Activated gamma-delta T cell (primary cell): ENCODE measurements around the gene SNAP29.
A peak's percentile ranks its signal among the peaks of the same experiment; 100 is the strongest.
"Not testable (repeated sequence)": the region's sequence is repeated elsewhere in the genome, so short reads cannot be mapped to it uniquely, and the experiment has no call there.

Experiments used
- DNase-seq: peaks from one replicate; lab custom pipeline; 2025; lab: John Stamatoyannopoulos, UW

Gene SNAP29

DNA sequence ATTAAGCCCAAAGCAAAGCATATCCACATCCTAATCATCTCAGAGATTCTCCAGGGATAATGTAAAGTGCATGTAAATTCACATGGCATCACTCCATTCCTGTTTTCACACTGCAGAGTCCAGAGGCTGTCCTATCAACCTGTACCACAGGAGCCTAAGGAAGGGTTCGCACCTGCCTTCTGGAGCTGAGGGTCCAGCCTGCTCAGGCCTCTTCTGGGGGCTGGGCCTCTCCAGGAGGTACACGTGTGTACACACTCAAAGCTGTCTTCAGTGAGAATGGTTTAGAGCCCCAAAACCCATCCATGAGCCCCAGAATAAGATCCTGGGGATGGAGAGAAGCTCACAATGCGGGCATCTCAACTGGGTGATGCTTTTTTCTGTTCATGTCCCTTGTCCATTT, 24.1 kb upstream of the SNAP29 start:
- DNase-seq: no peak

GRCh38 chr22:20836987-20837823, 21.6 kb upstream of the SNAP29 start:
- DNase-seq: no peak

DNA sequence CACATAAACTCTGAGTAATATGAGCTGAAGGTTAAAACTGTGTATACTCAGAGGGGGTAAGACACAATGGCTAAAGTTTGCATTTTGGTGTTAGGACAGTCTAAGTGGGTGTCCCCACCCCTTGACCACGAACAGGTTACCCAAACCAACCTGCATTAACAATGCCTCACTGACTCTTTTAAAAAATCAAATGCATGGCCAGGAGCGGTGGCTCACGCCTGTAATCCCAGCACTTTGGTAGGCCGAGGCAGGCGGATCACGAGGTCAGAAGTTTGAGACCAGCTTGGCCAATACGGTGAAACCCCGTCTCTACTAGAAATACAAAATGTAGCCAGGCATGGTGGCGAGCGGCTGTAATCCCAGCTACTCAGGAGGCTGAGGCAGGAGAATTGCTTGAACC, 19.5 kb upstream of the SNAP29 start:
- not testable (repeated sequence) for DNase-seq

GRCh38 chr22:20839837-20840645, 18.8 kb upstream of the SNAP29 start:
- no peak for DNase-seq

DNA sequence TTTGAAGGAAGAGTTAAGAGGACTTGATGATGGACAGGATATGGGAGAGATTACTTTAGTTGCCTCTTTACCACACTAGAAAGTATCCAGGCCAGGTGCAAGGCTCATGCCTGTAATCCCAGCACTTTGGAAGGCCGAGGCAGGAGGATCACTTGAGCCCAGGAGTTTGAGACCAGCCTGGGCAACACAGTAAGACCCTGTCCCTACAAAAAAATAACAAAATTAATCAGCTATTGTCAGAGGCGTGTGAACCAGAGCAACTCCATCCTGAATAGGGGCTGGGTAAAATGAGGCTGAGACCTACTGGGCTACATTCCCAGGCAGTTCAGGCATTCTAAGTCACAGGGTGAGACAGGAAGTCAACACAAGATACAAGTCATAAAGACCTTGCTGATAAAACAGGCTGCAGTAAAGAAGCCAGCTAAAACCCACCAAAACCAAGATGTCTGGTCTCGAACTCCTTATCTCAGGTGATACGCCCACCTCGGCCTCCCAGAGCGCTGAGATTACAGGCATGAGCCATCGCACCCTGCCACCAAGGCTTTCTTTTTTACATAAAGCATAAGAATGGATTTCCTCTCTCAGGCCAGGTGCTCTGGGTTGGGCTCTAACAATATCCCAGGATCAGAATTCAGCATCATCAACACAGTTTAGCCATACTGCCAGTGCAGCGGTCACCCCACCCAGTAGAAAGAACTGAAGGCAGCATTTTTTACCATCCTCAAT, 18.0 kb upstream of the SNAP29 start:
- DNase-seq: no peak

GRCh38 chr22:20843501-20843900, 15.3 kb upstream of the SNAP29 start:
- DNase-seq: no peak

- no peak for DNase-seq
Measured at GRCh38 chr22:20844055-20845037, 14.5 kb upstream of the SNAP29 start.

GRCh38 chr22:20847318-20847822, 11.4 kb upstream of the SNAP29 start:
- no peak for DNase-seq

DNA sequence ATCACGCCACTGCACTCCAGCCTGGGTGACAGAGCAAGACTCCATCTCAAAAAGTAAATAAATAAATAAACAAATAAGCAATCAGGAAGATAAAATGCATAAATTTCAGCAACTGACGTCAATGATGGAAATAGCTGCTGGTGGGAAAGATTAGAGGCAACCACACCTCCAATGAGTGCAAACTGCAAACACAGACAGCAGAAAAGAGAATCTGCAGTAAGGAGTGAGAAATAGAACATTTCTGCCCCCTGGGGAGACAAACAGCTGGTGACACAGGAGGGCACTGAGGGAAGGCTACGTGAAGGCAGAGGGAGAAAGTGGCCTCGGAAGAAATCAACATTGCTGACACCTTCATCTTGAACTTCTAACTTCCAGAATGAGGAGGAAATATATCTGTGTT, 6.7 kb upstream of the SNAP29 start:
- no peak for DNase-seq

DNA sequence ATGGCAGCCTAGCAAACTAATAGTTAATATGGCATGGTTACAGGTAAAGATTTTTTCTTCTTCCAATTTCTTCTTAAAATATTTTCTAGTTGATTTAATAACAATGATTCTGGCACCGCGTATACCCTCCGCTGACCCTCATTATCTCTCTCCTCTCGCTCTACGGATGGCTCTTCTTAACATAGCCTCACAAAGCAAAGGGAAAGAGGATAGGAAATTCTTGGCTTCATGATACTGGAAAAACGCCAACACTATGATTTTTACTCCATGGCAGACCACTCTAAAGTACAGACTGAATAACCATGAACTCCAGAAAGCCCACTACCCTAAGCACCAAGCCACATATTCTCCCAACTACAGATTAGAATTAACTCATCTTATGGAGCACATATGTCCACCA, 6.3 kb upstream of the SNAP29 start:
- DNase-seq: no peak

DNA sequence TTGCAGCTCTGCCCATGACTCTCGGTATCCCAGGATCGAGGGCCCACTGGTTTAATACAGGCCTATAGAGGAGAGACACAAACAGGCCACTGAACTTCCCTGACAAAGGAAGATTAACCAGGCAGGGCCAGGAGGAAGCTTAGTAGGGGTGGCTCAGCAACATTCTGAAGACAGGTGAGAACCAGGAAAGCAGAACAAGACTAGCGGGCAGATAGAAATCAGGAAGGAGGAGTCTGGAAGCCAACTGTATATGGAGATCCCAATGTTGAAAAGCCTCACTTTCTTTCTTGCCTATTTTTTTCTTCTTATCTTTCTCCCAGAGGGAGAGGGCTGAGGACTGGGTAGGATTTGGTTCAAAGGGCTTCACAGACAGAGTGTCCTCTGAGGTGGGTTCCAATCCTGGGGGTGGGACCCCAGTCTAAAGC, 5.6 kb upstream of the SNAP29 start:
- DNase-seq: no peak

DNA sequence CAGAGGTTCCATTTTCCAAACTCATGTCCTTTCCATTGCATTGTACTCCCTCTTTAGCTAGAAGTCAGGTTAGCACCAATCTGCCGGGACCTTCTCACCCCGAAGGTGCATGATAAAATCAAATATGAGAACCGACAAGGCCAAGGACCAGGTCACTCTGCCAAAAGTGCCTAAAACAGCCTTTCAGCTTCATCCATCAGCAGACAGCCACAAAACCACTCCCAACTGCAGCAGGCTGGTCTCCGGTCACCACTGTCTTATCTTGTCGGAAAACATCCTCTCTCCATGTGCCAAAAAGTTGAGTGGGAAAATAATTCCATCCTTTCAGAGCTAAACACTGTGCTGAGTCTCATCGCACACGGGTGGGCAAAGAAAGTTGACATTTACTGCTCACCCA, 1.6 kb upstream of the SNAP29 start:
- DNase-seq: no peak

DNA sequence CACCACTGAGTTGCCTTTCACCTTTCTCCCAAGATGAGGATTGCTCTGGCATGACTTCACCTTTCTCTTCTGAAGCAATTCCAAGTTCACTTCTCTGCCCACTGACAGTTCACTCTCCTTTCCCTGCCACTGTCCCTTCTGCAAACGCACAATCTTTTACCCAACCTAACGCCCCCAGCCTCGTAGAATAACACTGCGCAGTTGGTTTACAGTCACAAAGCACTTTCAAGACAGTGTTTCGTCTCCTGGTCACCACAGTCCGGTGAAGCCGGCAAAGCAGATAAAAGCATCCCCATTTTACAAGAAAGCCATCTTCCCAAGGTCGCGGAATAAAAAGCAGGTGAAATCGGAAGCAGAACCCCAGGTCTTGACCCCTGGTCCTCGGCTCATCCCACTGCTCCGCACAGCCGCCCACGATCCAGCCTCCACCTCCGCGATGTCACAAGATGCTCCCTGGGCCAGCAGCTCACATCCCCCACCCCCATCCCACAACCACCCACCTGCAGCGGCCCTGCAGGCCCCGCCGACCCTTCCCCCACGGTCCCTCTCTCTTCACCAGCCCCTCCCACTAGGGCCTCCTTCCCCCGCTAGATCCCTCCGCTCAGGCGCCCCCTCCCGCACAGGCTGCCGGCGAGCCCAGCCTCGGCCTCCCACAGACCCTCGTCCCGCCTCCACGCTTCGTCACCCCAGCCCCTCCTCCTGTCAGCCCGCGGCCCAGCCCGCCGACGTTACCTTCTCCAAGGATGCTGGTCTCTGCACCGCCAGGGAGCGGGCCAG, 781 bp upstream of the SNAP29 start:
- peak; percentile 78 for DNase-seq

DNA sequence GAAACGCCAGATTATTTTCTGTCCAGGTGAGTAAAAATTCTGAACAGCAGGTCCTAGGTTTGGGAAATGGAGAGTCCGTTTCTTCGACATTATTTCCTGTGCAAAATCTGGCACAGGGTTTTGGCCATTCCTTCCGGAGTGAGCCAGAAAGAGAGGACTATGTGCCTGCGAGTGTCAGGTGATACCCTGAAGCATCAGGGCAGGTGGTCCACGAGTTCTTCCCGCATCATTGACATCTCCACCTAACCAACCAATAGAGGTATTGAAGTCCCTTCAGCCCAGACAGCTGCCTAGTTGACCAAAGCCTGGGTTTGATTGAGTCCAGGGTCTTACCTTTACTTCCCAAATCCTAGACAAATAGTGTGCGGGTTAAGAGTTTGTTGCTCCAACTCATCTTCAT, 808 bp downstream of the SNAP29 start:
- no peak for DNase-seq

- DNase-seq: no peak
Measured at GRCh38 chr22:20862540-20862939, 3.7 kb downstream of the SNAP29 start.

DNA sequence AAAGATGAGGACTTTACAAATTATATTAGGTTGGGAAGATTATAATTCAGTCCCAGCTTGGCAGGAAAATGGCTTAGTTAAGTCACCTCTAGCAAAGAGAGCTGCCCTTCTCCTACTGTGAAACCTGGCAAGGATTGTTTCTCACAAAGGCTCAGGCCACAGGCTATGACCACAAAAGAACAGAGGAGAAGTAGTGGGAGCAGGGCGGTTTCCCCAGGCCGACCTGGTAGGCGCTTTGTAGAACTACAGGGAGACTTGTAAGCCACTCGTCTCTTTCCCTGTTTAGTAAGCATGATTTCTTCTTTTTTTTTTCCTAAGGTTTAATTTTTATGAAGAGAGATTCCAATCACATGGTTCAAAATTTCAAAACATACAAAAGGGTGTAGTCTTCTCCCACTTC, 4.6 kb downstream of the SNAP29 start:
- DNase-seq: no peak

DNA sequence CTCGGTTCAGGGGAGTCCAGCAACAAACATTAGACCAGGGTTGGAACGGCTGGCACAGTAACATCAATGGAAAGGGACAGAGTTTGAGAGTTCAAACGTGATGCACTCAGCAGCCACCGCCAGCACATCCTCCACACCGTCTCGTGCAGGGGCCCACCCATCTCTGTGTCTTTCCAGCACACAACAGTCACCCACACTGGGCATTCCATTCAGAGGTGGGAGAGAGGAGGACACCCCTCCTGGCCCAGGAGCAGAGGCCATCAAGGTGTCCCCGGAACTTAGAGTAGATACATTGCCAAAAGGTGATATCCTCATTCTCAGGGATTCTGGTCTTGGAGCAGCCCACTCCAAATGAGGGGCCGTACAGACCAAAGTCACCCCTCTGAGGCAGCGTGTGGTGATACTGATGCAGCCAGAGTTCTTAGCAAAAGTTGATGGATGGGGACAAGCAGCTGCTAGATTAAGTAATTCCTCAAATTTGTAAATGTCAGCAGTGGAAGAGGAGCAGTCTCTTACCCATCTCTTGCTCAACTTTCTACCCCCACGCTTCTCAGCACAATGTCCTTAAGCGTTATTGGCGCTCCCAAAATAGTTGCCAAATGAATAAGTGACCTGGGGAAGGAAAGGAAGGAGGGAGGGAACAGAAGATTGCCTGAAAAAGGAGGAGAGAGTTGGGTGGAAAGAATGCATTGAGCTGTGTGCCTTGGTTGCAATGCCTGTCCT, 5.5 kb downstream of the SNAP29 start:
- no peak for DNase-seq

- DNase-seq: no peak
Measured at GRCh38 chr22:20865331-20865730, 6.5 kb downstream of the SNAP29 start.

GRCh38 chr22:20865875-20866445, 7.2 kb downstream of the SNAP29 start:
- no peak for DNase-seq
